H1 (cell line): ENCODE results near the gene SMYD3. TPM values are rescaled to one million over a fixed set of nuclear protein-coding genes. Genes with fewer than 3 reads are reported as not detected.
"Not testable (repeated sequence)": the region's sequence is repeated elsewhere in the genome, so short reads cannot be mapped to it uniquely, and the experiment has no call there.

ENCODE experiments used
- CTCF ChIA-PET: fragments of 300-600 bp; sonication (Branson Sonifier 250); formaldehyde crosslinking; loops from one replicate; lab custom pipeline; 2021; ENCODE audit not compliant: partially characterized antibody; lab: Charles Lee
- POLR2A ChIA-PET: fragments of 300-600 bp; sonication (Branson Sonifier 250); formaldehyde crosslinking; loops from one replicate; lab custom pipeline; 2021; ENCODE audit warnings: inconsistent platforms; ENCODE audit not compliant: partially characterized antibody; lab: Charles Lee
- DNase-seq, 2 experiments: peaks; one replicate each; pipeline versions ENCODE4 v3.0.0 to v3.0.0-alpha.2; 2010 to 2022; ENCODE audit warnings: low spot score in 2 of 2, low read depth in 1 of 2, mixed read lengths in 1 of 2
- FAIRE-seq: peaks from 2 replicates; lab custom pipeline; 2011; peaks lifted over from hg19 to GRCh38; lab: Jason Lieb, UNC
- H2AFZ ChIP-seq: 2 replicates; pipeline ENCODE4 v1.8.1; 2012; ENCODE audit warnings: low read length, inconsistent platforms
- H2AK5ac ChIP-seq: 2 replicates; pipeline ENCODE4 v1.6.1; 2013; ENCODE audit warnings: low read depth, low read length
- H2BK120ac ChIP-seq: replicated peaks from 2 replicates; pipeline ENCODE3; 2013; ENCODE audit warnings: low read depth, low read length, inconsistent platforms
- H2BK12ac ChIP-seq: 2 replicates; pipeline ENCODE4 v1.6.1; 2013; ENCODE audit warnings: low read depth, low read length
- H2BK15ac ChIP-seq: 2 replicates; pipeline ENCODE4 v1.6.1; 2013; ENCODE audit warnings: low read length
- H2BK20ac ChIP-seq: 2 replicates; pipeline ENCODE4 v1.6.1; 2013; ENCODE audit warnings: low read length
- H2BK5ac ChIP-seq: 2 replicates; pipeline ENCODE4 v1.6.1; 2013; ENCODE audit warnings: low read depth, low read length
- H3K14ac ChIP-seq: 2 replicates; pipeline ENCODE4 v1.6.1; 2013; ENCODE audit warnings: inconsistent platforms; ENCODE audit not compliant: insufficient read length
- H3K18ac ChIP-seq: 2 replicates; pipeline ENCODE4 v1.6.1; 2013; ENCODE audit warnings: low read length; ENCODE audit errors: extremely low read depth
- H3K23ac ChIP-seq: 2 replicates; pipeline ENCODE4 v1.6.1; 2013; ENCODE audit warnings: inconsistent platforms; ENCODE audit not compliant: insufficient read length
- H3K23me2 ChIP-seq: 2 replicates; pipeline ENCODE4 v1.6.1; 2013; ENCODE audit warnings: low read depth, low read length
- H3K27ac ChIP-seq: 2 replicates; pipeline ENCODE4 v1.6.1; 2011; ENCODE audit warnings: low read depth, low read length, inconsistent platforms
- H3K27me3 ChIP-seq, 4 experiments: replicated peaks in 1 of 4; 1 replicate in 1 of 4; 2 replicates in 3 of 4; pipeline versions ENCODE4 v1.6.1 to v1.8.1; 2011 to 2013; ENCODE audit warnings: low read length in 3 of 4, mild to moderate bottlenecking in 3 of 4, inconsistent platforms in 2 of 4, mixed read lengths in 2 of 4, moderate library complexity in 1 of 4; ENCODE audit not compliant: control insufficient read depth in 3 of 4, insufficient read depth in 3 of 4; ENCODE audit errors: extremely low read depth in 1 of 4
- H3K36me3 ChIP-seq, 4 experiments: 2 replicates each; pipeline versions ENCODE4 v1.6.1 to v1.8.1; 2011 to 2013; ENCODE audit warnings: mild to moderate bottlenecking in 4 of 4, low read length in 3 of 4, moderate library complexity in 2 of 4, control low read depth in 1 of 4, inconsistent platforms in 1 of 4; ENCODE audit not compliant: insufficient read depth in 4 of 4, control insufficient read depth in 2 of 4
- H3K4ac ChIP-seq: replicated peaks from 2 replicates; pipeline ENCODE3; 2013; ENCODE audit warnings: low read length, low read depth, mixed read lengths, inconsistent platforms; ENCODE audit not compliant: insufficient read length
- H3K4me1 ChIP-seq, 4 experiments: replicated peaks in 1 of 4; 1 replicate in 1 of 4; 2 replicates in 3 of 4; pipeline versions ENCODE4 v1.6.1 to v1.8.1; 2011 to 2013; ENCODE audit warnings: low read length in 3 of 4, inconsistent platforms in 2 of 4, mixed read lengths in 1 of 4; ENCODE audit not compliant: insufficient read depth in 4 of 4, control insufficient read depth in 3 of 4
- H3K4me2 ChIP-seq, 2 experiments: 2 replicates each; pipeline versions ENCODE4 v1.6.1 to v1.8.1; 2011 to 2013; ENCODE audit warnings: low read depth in 2 of 2, low read length in 2 of 2, control low read depth in 1 of 2, inconsistent platforms in 1 of 2, mild to moderate bottlenecking in 1 of 2; ENCODE audit not compliant: insufficient read depth in 1 of 2
- H3K4me3 ChIP-seq, 4 experiments: fragments of 200-600, 300-600 bp in 1 of 4; sonication (generic), shearing (Covaris generic), sonication (Bioruptor Twin) in 1 of 4; 2 replicates each; pipeline versions ENCODE4 v1.5.1 to v1.8.1; 2011 to 2016; ENCODE audit warnings: low read length in 4 of 4, low read depth in 3 of 4, control low read depth in 2 of 4, inconsistent platforms in 2 of 4, mild to moderate bottlenecking in 2 of 4, mixed read lengths in 1 of 4, moderate library complexity in 1 of 4; ENCODE audit not compliant: insufficient read depth in 2 of 4; ENCODE audit errors: extremely low read depth in 1 of 4
- H3K56ac ChIP-seq: replicated peaks from 2 replicates; pipeline ENCODE3; 2013; ENCODE audit warnings: low read depth, mild to moderate bottlenecking, mixed read lengths, low read length, inconsistent platforms; ENCODE audit not compliant: insufficient read length
- H3K79me1 ChIP-seq: 2 replicates; pipeline ENCODE4 v1.6.1; 2013; ENCODE audit warnings: low read depth, low read length, control low read depth
- H3K79me2 ChIP-seq, 2 experiments: 2 replicates each; pipeline versions ENCODE4 v1.6.1 to v1.8.1; 2012 to 2013; ENCODE audit warnings: low read length in 2 of 2, mild to moderate bottlenecking in 2 of 2, inconsistent platforms in 1 of 2; ENCODE audit not compliant: insufficient read depth in 2 of 2, control insufficient read depth in 1 of 2
- H3K9ac ChIP-seq, 4 experiments: replicated peaks in 1 of 4; 1 replicate in 1 of 4; 2 replicates in 3 of 4; pipeline versions ENCODE4 v1.6.1 to v1.8.1; 2011 to 2013; ENCODE audit warnings: low read depth in 3 of 4, low read length in 3 of 4, control low read depth in 2 of 4, mild to moderate bottlenecking in 2 of 4, moderate library complexity in 2 of 4, inconsistent platforms in 1 of 4; ENCODE audit errors: extremely low read depth in 1 of 4
- H3K9me3 ChIP-seq, 2 experiments: 2 replicates each; pipeline versions ENCODE4 v1.6.1 to v1.8.1; 2012 to 2013; ENCODE audit warnings: mild to moderate bottlenecking in 2 of 2, moderate library complexity in 2 of 2, control low read depth in 1 of 2, inconsistent platforms in 1 of 2, low read depth in 1 of 2, low read length in 1 of 2, mixed read lengths in 1 of 2; ENCODE audit not compliant: insufficient read depth in 2 of 2
- H4K20me1 ChIP-seq, 2 experiments: replicated peaks in 1 of 2; 2 replicates each; pipeline versions ENCODE3 to v1.8.1; 2011 to 2013; ENCODE audit warnings: inconsistent platforms in 2 of 2, low read length in 2 of 2, mild to moderate bottlenecking in 1 of 2; ENCODE audit not compliant: insufficient read depth in 2 of 2, control insufficient read depth in 1 of 2
- H4K5ac ChIP-seq: 2 replicates; pipeline ENCODE4 v1.6.1; 2013; ENCODE audit warnings: low read length, low read depth, mixed read lengths, inconsistent platforms; ENCODE audit not compliant: insufficient read length
- H4K8ac ChIP-seq: 2 replicates; pipeline ENCODE4 v1.8.0; 2013; ENCODE audit warnings: mild to moderate bottlenecking, moderate library complexity, low read length, inconsistent platforms; ENCODE audit not compliant: insufficient read depth; ENCODE audit errors: extremely low read depth
- H4K91ac ChIP-seq: replicated peaks from 2 replicates; pipeline ENCODE3; 2013; ENCODE audit warnings: low read length, mixed read lengths, inconsistent platforms; ENCODE audit not compliant: insufficient read length
- WGBS, 2 experiments: shearing (Covaris generic) in 1 of 2; methylation state at CpG; one replicate each; pipeline versions ENCODE4 v1.1.6 to v1.1.7; 2013 to 2015; ENCODE audit warnings: low lambda C conversion rate in 2 of 2, mixed read lengths in 2 of 2, inconsistent platforms in 1 of 2, low coverage in 1 of 2, missing lambda C conversion rate in 1 of 2; ENCODE audit not compliant: insufficient replicate concordance in 2 of 2, insufficient coverage in 1 of 2, insufficient read length in 1 of 2; ENCODE audit errors: extremely low coverage in 1 of 2, missing lambda C conversion rate in 1 of 2; 5-methylcytosine and 5-hydroxymethylcytosine counted together
- polyA plus RNA-seq, 7 experiments: library from polyadenylated mRNA; depleted of rRNA in 3 of 7; stranded (reverse) in 5 of 7; unstranded in 2 of 7; fragments of >200 nt in 5 of 7; fragments of 200-250 nt in 2 of 7; gene quantifications; 1 replicate in 5 of 7; 2 replicates in 1 of 7; 4 replicates in 1 of 7; pipeline versions ENCODE4 v1.2.1 to v1.2.3, GENCODE V29; 2011 to 2013; ENCODE audit warnings: missing spikeins in 2 of 7, mixed read lengths in 2 of 7
- total RNA-seq: library from RNA; stranded (reverse); fragmentation: NEBNext Ultra II Directional; extraction: Animal tissue kit (Norgen Biotek cat#: 25700); gene quantifications from 2 replicates; pipeline ENCODE4 v1.2.1, GENCODE V29; 2021

Gene SMYD3
- total and polyA plus RNA-seq, 2 of the 8 experiments (the other 6 are each of a cell fraction or from before 2014, with no cell fraction given), result 17.3 to 25.4 TPM

GRCh38 chr1:246024118-246024517 is 483.0 kb downstream of the SMYD3 start:
- H3K14ac ChIP-seq, H3K18ac ChIP-seq, H2AFZ ChIP-seq, H2BK5ac ChIP-seq, H4K5ac ChIP-seq, H4K91ac ChIP-seq, H3K27ac ChIP-seq, H2BK20ac ChIP-seq, FAIRE-seq, H3K9ac ChIP-seq, H3K79me2 ChIP-seq, H3K4me3 ChIP-seq, DNase-seq, H3K23me2 ChIP-seq, H4K8ac ChIP-seq, H3K4me1 ChIP-seq, H3K9me3 ChIP-seq, H4K20me1 ChIP-seq, H3K56ac ChIP-seq, H3K4ac ChIP-seq, H2BK12ac ChIP-seq, H2AK5ac ChIP-seq, H3K4me2 ChIP-seq, H2BK120ac ChIP-seq, POLR2A ChIA-PET, H3K36me3 ChIP-seq, H3K23ac ChIP-seq, H2BK15ac ChIP-seq, H3K27me3 ChIP-seq, H3K79me1 ChIP-seq: not testable (repeated sequence)
- WGBS, 2 experiments, result 95% methylated on average over 1 of the region's 1 CpG; no CpG with 5 or more reads in 1 of the 2 experiments
- CTCF ChIA-PET, result interaction anchor here (0.6 to 1.4 kb wide), 3 partner anchors 11 to 91 kb away, joined by 3 read pairs; no protein-coding TSS in a partner anchor
